IgD-negative memory B cell (primary cell): ENCODE data around the gene WHRN. TPM values are rescaled to one million over a fixed set of nuclear protein-coding genes. Genes with fewer than 3 reads are reported as not detected.

ENCODE experiments used
- H3K27ac Mint-ChIP-seq, 3 donors: one replicate each; pipeline ENCODE4 v1.8.0; 2020 to 2022; ENCODE audit warnings: mild to moderate bottlenecking in 3 of 3, mixed read lengths in 3 of 3, moderate library complexity in 1 of 3
- H3K27me3 Mint-ChIP-seq: one replicate; pipeline ENCODE4 v1.8.0; 2021; ENCODE audit warnings: mixed read lengths
- H3K36me3 Mint-ChIP-seq: one replicate; pipeline ENCODE4 v1.8.0; 2020; ENCODE audit warnings: mild to moderate bottlenecking, mixed read lengths
- H3K4me1 Mint-ChIP-seq, 3 donors: one replicate each; pipeline ENCODE4 v1.8.0; 2020 to 2022; ENCODE audit warnings: mixed read lengths in 3 of 3, mild to moderate bottlenecking in 1 of 3
- H3K4me3 Mint-ChIP-seq, 4 donors: one replicate each; pipeline ENCODE4 v1.8.0; 2020 to 2022; ENCODE audit warnings: mild to moderate bottlenecking in 4 of 4, mixed read lengths in 4 of 4, moderate library complexity in 3 of 4
- H3K9me3 Mint-ChIP-seq, 3 donors: one replicate each; pipeline ENCODE4 v1.8.0; 2020 to 2021; ENCODE audit warnings: mixed read lengths in 3 of 3, mild to moderate bottlenecking in 1 of 3
- polyA plus RNA-seq: library from polyadenylated mRNA; unstranded; fragments of 300-500 nt; fragmentation: Illumina TruSeq; gene quantifications from one replicate; pipeline ENCODE4 v1.2.3, GENCODE V29; 2021

WHRN gene
- polyA plus RNA-seq, 1 donor from 2014 or later: 0.89 TPM

DNA sequence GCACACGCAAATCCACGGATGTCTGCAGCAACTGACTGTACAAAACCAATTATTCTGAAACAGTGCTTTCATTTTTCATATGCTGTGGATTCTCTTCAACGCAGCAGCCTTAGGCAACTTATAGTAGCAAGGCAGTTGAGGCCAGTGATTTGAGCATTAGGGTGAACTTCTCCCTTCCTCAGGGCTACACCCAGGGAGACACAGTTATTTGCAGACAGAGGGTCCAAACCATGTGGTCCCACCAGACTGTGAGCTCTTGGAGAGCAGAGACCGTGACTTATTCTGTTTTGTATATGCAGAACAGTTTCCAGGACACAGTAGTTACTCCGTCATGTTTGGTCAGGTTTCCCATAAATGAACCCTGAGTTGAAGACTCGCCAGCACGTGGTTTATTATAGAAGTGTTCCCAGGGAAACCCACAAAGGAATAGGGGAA, 19.0 kb upstream of the WHRN start:
- Mint-ChIP-seq H3K4me3 (no peak overlapping the region), H3K9me3 (no peaks in the 10 kb centered on the region), H3K36me3 (peaks cover 4% of the 10 kb centered on the region), H3K27ac (no peak overlapping the region), H3K4me1 (peaks cover 0 to 2% (median 0%) of the 10 kb centered on the region in 3 donors), H3K27me3 (peaks cover 17% of the 10 kb centered on the region)

DNA sequence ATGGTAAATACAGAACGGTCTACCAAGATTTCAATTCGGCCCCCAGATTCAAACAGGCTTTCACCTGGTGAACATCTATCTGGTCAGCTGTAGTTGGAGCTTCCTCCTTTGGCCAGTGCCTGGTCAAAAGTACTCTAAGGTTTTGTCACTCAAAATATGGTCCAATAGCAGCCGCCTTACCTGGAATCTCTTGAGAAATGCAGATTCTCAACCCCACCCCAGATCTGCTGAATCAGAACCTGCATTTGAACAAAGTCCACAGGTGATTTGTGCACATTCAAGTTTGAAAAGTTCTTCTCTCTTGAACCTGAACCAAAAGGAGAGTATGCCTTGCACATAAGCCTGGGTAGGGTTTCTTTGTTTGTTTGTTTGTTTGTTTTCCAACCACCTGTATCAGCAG, 17.6 kb upstream of the WHRN start:
- H3K36me3 Mint-ChIP-seq: peaks cover 4% of the 10 kb centered on the region
- peaks cover 0 to 2% (median 0%) of the 10 kb centered on the region in 3 donors for H3K9me3 Mint-ChIP-seq
- no peak overlapping the region for H3K27ac Mint-ChIP-seq
- peaks cover 17% of the 10 kb centered on the region for H3K27me3 Mint-ChIP-seq
- peaks cover 2 to 8% (median 8%) of the 10 kb centered on the region in 3 donors for H3K4me1 Mint-ChIP-seq
- H3K4me3 Mint-ChIP-seq: no peak overlapping the region

DNA sequence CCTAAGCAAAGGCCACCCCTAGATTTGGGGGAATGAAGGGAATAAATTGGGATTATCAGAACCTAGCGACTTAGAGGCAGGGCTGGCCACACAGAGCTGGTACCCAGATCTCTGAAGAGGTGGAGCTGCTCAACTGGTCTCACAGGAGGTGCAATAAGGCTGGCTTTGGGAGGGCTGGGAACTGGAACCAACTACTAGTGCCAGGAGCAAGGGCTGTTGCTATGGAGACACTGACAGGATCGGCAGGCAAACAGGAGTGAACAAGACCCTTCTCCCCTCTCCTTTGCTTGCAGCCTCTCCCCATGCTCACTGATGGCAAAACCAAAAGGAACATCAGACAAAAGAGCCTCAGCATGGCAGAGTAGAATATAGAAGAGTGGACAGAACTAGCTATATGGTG, 17.0 kb upstream of the WHRN start:
- peaks cover 16% of the 10 kb centered on the region for H3K27me3 Mint-ChIP-seq
- H3K4me1 Mint-ChIP-seq: peaks cover 2 to 11% (median 8%) of the 10 kb centered on the region in 3 donors
- no peak overlapping the region for H3K4me3 Mint-ChIP-seq
- peaks cover 5% of the 10 kb centered on the region for H3K36me3 Mint-ChIP-seq
- no peak overlapping the region for H3K27ac Mint-ChIP-seq
- peaks cover 0 to 2% (median 0%) of the 10 kb centered on the region in 3 donors for H3K9me3 Mint-ChIP-seq

DNA sequence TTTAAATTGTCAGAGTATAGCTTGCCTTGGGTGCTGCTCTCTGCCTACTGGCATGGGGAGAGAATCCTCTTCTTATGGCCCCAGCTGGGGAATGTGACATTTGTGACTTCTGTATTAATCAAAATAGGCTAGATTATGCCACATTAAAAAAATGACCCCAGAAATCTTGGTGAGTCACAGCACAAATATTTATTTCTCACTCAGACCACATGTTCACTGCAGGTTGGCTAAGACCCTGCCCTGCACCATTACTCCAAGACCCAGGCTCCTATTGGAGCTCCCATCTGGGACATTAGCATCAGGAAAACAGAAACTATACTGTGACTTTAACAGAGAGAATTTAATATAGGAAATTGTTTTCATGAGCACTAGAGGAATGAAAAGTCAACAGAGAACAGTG, 16.6 kb upstream of the WHRN start:
- H3K4me1 Mint-ChIP-seq: peaks cover 2 to 12% (median 8%) of the 10 kb centered on the region in 3 donors
- peaks cover 6% of the 10 kb centered on the region for H3K36me3 Mint-ChIP-seq
- peaks cover 0 to 2% (median 0%) of the 10 kb centered on the region in 3 donors for H3K9me3 Mint-ChIP-seq
- peaks cover 16% of the 10 kb centered on the region for H3K27me3 Mint-ChIP-seq
- no peak overlapping the region for H3K27ac Mint-ChIP-seq
- H3K4me3 Mint-ChIP-seq: no peak overlapping the region

DNA sequence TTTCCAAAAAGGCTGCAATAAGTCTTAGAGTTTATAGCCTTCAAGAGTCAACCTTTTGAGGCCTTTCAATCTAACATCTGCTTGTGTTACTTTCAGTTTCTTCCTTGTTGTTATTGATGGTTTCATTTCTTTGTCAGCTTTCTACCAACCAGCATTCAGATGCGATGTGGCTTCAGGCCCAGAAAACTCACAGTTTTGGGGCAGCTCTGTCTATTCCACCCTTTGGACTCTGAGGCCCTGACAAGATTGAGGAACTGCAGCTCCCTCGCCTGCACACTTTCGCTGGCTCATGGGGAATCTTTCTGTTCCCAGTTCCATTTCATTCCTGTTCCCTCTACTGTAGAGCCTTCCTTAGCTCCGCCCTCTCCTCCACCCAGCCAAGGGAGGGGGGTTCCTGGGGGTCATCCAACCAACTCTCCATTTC, 13.3 kb upstream of the WHRN start:
- H3K9me3 Mint-ChIP-seq: peaks cover 0 to 2% (median 0%) of the 10 kb centered on the region in 3 donors
- H3K36me3 Mint-ChIP-seq: peaks cover 2% of the 10 kb centered on the region
- H3K27ac Mint-ChIP-seq: peak overlapping the region in 2 of 3 donors; percentile 55 to 75
- H3K4me1 Mint-ChIP-seq: peaks cover 2 to 16% (median 12%) of the 10 kb centered on the region in 3 donors
- peaks cover 14% of the 10 kb centered on the region for H3K27me3 Mint-ChIP-seq
- peak overlapping the region in 1 of 4 donors; percentile 43 for H3K4me3 Mint-ChIP-seq

DNA sequence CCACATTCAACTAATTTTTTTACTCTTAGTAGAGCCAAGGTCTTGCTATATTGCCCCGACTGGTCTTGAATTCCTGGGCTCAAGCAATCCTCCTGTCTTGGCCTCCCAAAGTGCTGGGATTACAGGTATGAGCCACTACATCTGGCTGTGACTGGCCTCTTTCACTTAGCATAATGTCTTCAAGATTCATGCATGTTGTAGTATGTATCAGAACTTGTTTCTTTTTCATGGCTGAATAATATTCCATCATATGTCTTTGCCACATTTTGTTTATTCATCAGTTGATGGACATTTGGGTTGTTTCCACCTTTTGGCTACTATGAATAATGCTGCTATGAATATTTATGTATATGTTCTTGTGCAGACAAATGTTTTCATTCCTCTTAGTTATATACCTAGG, 12.8 kb upstream of the WHRN start:
- peaks cover 2 to 18% (median 12%) of the 10 kb centered on the region in 3 donors for H3K4me1 Mint-ChIP-seq
- peak overlapping the region in 2 of 3 donors; percentile 55 to 75 for H3K27ac Mint-ChIP-seq
- no peak overlapping the region for H3K4me3 Mint-ChIP-seq
- peaks cover 13% of the 10 kb centered on the region for H3K27me3 Mint-ChIP-seq
- H3K9me3 Mint-ChIP-seq: peaks cover 0 to 2% (median 0%) of the 10 kb centered on the region in 3 donors
- peaks cover 2% of the 10 kb centered on the region for H3K36me3 Mint-ChIP-seq

DNA sequence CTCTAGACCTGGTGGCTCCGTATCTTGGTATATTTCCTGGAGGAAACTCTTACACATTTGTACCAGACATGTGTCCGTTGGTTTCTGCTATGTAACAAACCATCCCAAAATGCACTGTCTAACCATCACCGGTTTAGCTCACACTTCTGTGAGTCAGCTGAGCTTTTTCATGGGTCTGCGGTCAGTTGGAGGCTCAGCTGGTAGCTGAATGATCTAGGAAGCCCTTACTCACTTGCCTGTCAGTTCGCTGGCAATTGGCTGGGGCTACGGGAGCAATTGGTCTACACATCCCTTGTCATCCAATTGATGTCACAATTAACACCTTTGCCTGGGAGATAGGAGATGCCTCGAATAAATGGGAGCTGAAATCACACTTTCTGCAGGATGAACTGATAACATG, 11.6 kb upstream of the WHRN start:
- Mint-ChIP-seq H3K27ac (no peak overlapping the region), H3K4me1 (peaks cover 2 to 20% (median 12%) of the 10 kb centered on the region in 3 donors), H3K36me3 (peaks cover 4% of the 10 kb centered on the region), H3K27me3 (peaks cover 14% of the 10 kb centered on the region), H3K4me3 (no peak overlapping the region), H3K9me3 (peaks cover 0 to 2% (median 0%) of the 10 kb centered on the region in 3 donors)

DNA sequence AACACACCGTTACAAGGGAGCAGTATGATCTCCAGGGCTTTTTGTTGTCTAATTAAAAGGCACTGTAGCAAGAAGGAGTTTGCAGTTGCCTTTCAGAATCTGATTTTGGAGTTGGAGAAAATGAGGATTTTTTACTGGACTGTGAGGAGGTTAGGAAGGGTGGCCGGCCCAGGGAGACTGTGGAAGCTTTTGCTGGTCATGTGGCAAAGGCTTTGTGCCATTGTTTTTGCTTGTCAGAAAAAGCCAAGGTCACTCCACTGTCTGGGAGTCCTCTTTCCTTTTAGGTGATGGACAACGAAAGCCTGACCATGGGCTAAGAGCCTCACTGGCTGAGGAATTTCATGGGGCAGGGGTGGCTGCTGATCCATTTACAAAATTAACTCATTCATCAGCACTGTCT, 10.3 kb upstream of the WHRN start:
- Mint-ChIP-seq H3K4me1 (peaks cover 2 to 20% (median 12%) of the 10 kb centered on the region in 3 donors), H3K4me3 (no peak overlapping the region), H3K27me3 (peaks cover 18% of the 10 kb centered on the region), H3K36me3 (peaks cover 4% of the 10 kb centered on the region), H3K9me3 (peaks cover 0 to 2% (median 0%) of the 10 kb centered on the region in 3 donors), H3K27ac (no peak overlapping the region)

DNA sequence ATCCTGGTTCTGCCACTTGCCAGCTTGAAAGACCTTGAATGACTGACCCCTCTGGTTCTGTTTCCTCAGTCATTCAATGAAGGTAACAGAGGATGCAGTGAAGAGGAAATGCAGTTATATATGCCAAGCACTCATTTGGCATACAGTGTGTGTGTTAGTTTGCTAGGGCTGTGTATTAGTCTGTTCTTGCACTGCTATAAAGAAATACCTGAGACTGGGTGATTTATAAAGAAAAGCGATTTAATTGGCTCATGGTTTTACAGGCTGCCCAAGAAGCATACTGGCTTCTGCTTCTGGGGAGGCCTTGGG, 8.6 kb upstream of the WHRN start:
- Mint-ChIP-seq H3K27me3 (peaks cover 23% of the 10 kb centered on the region), H3K27ac (no peak overlapping the region), H3K9me3 (peaks cover 0 to 2% (median 0%) of the 10 kb centered on the region in 3 donors), H3K4me1 (peaks cover 2 to 20% (median 12%) of the 10 kb centered on the region in 3 donors), H3K36me3 (peaks cover 4% of the 10 kb centered on the region), H3K4me3 (no peak overlapping the region)

DNA sequence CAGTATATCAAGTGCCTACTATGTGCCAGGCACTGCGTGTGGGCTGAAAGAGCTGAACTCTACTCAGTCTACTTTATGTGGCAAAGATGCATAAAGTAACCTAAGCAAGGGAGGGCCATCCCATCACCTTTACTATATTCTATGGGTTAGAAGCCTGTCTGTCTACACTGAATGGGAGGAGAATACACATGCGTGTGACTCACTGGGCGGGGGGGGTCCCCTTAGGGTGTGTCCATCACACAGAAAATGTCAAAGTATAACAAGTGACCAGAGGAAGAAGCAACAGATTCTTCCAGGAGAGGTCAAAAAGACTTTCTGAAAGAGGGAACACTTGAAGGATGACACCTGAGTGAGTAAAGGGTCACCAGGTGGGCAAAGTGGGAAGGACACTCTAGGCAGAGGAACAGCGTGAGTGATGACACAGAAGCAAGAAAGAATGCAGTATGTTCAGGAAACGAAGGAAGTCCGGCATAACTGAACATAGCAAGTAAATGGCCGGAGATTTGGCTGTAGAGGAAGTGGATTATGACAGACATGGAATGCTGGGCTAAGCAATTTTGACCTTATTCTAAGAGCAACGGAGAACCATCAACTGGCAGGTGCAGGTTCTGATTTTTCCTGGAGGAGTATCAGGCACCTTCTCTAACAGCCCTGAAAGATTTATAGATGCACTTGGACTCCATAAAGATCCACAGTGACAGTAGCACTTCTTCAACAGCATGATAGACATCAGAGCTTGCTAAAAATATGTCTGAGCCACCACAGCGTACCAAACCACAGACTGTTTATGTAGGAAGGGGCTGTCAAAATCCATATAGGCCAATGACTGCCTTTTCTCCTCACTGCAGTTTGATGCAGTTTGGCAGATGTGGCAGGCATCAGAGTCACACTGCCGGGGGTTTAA, 8.0 kb upstream of the WHRN start:
- Mint-ChIP-seq H3K4me1 (peaks cover 0 to 14% (median 7%) of the 10 kb centered on the region in 3 donors), H3K36me3 (peaks cover 4% of the 10 kb centered on the region), H3K9me3 (peaks cover 0 to 2% (median 0%) of the 10 kb centered on the region in 3 donors), H3K27ac (no peak overlapping the region), H3K27me3 (peaks cover 27% of the 10 kb centered on the region), H3K4me3 (peak overlapping the region in 1 of 4 donors; percentile 9)

DNA sequence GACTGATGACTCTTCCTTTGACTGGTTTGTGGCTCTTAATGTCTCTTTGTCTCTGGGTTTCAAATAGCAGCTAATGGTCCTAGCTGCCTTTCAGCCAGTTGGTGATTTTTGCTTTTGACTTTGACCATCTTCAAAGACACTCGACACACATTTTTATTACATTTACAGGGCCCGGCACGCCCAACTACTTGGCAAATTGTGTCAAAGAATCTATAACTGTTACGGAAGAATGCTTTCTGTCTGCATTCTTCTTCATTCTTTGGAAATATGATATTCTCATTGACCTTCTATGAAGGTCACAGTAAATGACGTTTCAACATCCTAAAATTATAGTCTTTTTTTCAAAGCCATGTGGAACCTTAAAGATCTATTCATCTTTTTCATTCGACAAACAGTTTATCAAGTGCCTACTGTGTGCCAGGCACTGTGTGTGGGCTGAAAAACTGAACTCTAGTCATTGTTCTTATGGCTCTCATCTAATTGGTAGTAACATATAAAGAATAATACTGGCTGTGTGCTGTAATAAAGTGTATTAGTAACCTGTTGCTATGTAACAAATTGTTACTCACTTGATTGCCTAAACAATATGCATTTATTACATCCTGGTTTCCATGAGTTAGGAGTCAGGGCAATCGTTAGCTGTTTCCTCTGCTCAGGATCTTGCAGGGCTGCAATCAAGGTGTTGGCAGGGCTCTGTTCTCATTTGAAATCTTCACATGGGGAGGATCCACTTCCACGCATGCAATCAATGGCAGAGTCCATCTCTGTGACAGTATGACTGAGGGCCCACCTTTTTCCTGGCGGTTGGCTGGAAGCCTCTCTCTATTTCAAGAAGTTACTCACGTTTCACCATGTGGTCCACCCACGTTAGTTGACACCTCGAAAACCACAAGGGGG, 7.0 kb upstream of the WHRN start:
- no peak overlapping the region for H3K4me3 Mint-ChIP-seq
- peaks cover 3% of the 10 kb centered on the region for H3K36me3 Mint-ChIP-seq
- peaks cover 29% of the 10 kb centered on the region for H3K27me3 Mint-ChIP-seq
- H3K9me3 Mint-ChIP-seq: no peaks in the 10 kb centered on the region
- peaks cover 2 to 13% (median 11%) of the 10 kb centered on the region in 3 donors for H3K4me1 Mint-ChIP-seq
- H3K27ac Mint-ChIP-seq: no peak overlapping the region

DNA sequence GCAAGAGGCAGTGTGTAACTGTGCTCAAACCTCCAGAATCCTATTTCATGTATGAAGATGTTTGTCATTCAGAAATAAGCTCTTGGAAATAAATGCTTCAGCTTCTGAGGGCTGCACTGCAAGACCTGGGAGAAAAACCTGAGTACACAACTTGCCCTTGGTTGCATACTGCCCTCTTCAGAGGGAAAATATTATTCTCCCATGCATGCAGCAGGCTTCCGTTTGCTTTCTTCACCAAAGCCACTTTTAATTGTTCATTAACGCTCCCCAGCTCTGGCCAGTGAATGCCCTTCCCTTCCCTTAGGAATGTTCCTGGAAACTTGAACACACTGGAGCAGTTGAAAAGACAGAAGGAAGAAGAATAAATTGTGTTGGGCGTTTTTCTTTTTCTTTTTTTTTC, 2.5 kb upstream of the WHRN start:
- Mint-ChIP-seq H3K36me3 (no peaks in the 10 kb centered on the region), H3K4me3 (peak overlapping the region in 1 of 4 donors; percentile 83), H3K27ac (peak overlapping the region in 2 of 3 donors; percentile 78 to 90), H3K4me1 (peaks cover 17 to 28% (median 24%) of the 10 kb centered on the region in 3 donors), H3K9me3 (no peaks in the 10 kb centered on the region), H3K27me3 (peaks cover 22% of the 10 kb centered on the region)

DNA sequence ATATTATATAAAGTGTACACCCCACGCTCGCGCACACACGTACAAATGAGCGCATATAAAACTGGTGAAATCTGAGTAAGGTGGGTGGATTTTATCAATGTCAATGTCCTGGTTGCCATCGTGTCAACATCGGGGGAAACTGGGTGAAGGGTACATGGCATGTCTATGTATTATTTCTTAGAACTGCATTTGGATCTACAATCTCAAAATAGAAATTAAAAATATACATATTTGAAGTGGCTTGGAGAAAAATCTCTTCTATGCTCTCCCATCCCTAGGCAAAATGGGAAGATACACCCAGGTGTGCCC, 763 bp upstream of the WHRN start:
- Mint-ChIP-seq H3K9me3 (no peaks in the 10 kb centered on the region), H3K27ac (peak overlapping the region; percentile 90 to 95 (median 90)), H3K36me3 (no peaks in the 10 kb centered on the region), H3K4me1 (peaks cover 24 to 34% (median 27%) of the 10 kb centered on the region in 3 donors), H3K4me3 (peak overlapping the region; percentile 83 to 93 (median 90)), H3K27me3 (peaks cover 14% of the 10 kb centered on the region)

DNA sequence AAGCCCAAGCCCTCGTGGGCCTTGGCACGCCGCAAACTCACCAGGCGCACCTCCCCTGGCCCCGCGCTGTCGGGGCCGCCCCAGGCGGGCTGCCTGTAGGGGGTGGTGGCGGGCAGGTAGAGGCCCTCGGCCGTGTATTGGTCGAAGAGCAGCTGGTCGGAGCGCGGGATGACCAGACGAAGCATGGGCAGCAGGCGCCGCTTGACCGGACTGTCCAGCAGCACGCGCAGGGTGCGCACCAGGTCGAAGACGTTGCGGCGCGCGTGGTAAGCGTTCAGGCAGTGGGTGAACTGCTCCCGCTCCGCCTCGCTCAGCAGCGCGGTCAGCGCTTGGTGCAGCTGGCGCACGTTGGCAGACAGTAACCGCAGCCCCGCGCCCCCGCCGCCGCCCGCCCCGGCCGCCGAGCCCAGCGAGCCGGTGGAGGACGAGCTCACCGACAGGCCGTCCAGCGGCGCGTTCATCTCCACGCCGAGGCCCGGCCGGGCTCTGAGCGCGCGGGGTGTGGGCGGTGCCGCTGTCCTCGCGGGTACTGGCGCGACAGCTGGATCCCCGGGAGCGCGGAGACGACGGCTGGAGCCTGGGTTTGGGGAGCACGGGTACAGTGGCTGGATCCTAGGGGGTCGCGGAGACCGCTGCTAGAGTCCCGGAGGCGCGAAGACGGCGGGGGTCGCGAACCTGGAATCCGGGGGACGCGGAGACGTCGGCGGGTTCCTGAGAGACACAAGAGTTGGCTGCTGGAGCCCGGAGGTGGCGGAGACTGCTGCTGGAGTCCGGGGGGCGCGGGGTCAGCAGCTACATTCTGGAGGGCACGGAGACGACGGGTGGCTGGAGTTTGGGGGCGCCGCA, 709 bp downstream of the WHRN start:
- H3K27me3 Mint-ChIP-seq: peaks cover 7% of the 10 kb centered on the region
- H3K4me3 Mint-ChIP-seq: peak overlapping the region; percentile 83 to 96 (median 90)
- no peaks in the 10 kb centered on the region for H3K9me3 Mint-ChIP-seq
- no peaks in the 10 kb centered on the region for H3K36me3 Mint-ChIP-seq
- H3K4me1 Mint-ChIP-seq: peaks cover 24 to 34% (median 27%) of the 10 kb centered on the region in 3 donors
- H3K27ac Mint-ChIP-seq: peak overlapping the region; percentile 69 to 95 (median 90)
